Fibroblast of mammary gland (primary cell): ENCODE results near the gene IRAK2.
"Not testable (repeated sequence)": the region's sequence is repeated elsewhere in the genome, so short reads cannot be mapped to it uniquely, and the experiment has no call there.

Source experiments
- DNase-seq: peaks from one replicate; pipeline ENCODE4 v3.0.0-alpha.2; 2010; ENCODE audit warnings: low read depth
- H3K4me3 ChIP-seq: 2 replicates; pipeline ENCODE4 v1.5.1; 2011; ENCODE audit warnings: low read depth, mild to moderate bottlenecking, low read length, moderate library complexity; ENCODE audit not compliant: control insufficient read depth
- CTCF ChIP-seq: conservative IDR thresholded peaks from 2 replicates; pipeline ENCODE4 v1.5.1; 2011; ENCODE audit warnings: low read depth, low read length, inconsistent platforms; ENCODE audit not compliant: control insufficient read depth, insufficient read depth

IRAK2 gene

GRCh38 chr3:10122724-10123123 is 42.0 kb upstream of the IRAK2 start:
- H3K4me3 ChIP-seq: no peak overlapping the region
- DNase-seq: peak; percentile 11
- TF ChIP-seq CTCF: no peak

GRCh38 chr3:10135872-10136271 is 28.8 kb upstream of the IRAK2 start:
- not testable (repeated sequence) for H3K4me3 ChIP-seq, DNase-seq

GRCh38 chr3:10136426-10137005 is 28.2 kb upstream of the IRAK2 start:
- DNase-seq: no peak
- no peak overlapping the region for H3K4me3 ChIP-seq
- TF ChIP-seq CTCF: no peak

- no peak for TF ChIP-seq CTCF
- no peak overlapping the region for H3K4me3 ChIP-seq
- no peak for DNase-seq
Measured at GRCh38 chr3:10137178-10137577, 27.5 kb upstream of the IRAK2 start.

GRCh38 chr3:10140996-10141546 is 23.6 kb upstream of the IRAK2 start:
- no peak for TF ChIP-seq CTCF
- peak overlapping the region; percentile 72 for H3K4me3 ChIP-seq
- no peak for DNase-seq

- DNase-seq: peak; percentile 58
- H3K4me3 ChIP-seq: peak overlapping the region; percentile 72
- TF ChIP-seq CTCF: no peak
Measured at GRCh38 chr3:10142707-10143560, 21.8 kb upstream of the IRAK2 start.

- TF ChIP-seq CTCF: no peak
- no peak for DNase-seq
- no peak overlapping the region for H3K4me3 ChIP-seq
Measured at GRCh38 chr3:10145685-10146084, 19.0 kb upstream of the IRAK2 start.
